Occipital lobe (tissue), 2 donors: ENCODE measurements around the gene CDC45. TPM values are rescaled to one million over a fixed set of nuclear protein-coding genes. Genes with fewer than 3 reads are reported as not detected.
A peak's percentile ranks its signal among the peaks of the same experiment; 100 is the strongest.

Experiments
- DNase-seq: peaks from one replicate; lab custom pipeline; 2025; lab: John Stamatoyannopoulos, UW
- total RNA-seq: library from RNA; depleted of rRNA; stranded (reverse); fragments of >200 nt; gene quantifications from one replicate; pipeline ENCODE4 v1.2.3, GENCODE V29; 2014

The CDC45 gene
- total RNA-seq, 1 donor from 2014 or later = 1.4 TPM

GRCh38 chr22:19448076-19448607 is 31.6 kb upstream of the CDC45 start:
- DNase-seq = peak; percentile 68

DNA sequence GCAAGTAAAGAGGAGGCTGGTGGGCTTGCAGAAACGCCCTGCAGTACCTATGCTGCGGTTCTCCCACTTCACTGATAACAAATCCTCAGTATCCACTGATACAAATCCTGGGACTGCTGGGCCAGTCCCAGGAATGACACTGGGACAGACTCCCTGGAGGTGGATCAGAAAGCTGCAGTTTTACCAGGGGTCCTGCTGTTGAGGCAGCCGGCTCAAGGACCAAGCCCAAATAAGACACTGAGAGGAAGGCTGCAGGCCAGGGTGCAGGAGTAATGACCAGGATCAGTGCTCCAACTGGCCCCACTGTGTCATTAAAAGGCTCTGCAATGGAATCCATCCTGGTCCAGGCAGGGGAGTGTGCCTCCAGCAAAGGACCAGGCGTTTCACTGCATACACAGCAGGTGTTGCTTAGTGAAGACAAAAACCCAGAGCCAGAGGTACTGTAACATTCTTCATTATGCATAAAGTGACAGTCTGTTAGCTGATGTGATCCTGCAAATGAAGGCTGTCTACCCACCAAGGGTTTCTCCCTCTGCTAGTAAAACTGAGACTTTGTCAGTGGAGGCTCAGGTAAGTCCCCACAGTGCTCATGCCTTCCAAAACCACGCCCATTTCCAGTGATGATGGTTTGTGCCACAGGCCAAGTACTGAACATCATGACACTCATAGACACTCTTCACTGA is 30.8 kb upstream of the CDC45 start:
- DNase-seq = no peak

DNA sequence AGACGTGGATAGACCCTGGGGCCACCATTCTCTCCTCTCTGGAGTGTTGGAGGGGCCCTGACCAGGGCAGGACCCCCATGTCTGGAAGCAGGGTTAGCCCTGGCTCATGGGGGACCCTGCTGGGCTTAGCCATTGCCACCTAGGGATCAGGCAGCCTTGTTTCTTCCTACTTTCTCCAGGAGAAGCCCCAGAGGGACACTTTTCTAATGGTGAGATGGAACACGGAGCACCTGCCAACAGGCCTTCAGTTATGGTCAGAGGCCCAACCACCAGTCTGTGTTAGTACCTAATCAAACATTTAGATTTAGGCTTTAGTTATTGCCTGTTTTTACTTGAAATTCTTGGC is 30.3 kb upstream of the CDC45 start:
- no peak for DNase-seq

- DNase-seq = no peak
Measured at GRCh38 chr22:19450363-19451175, 29.2 kb upstream of the CDC45 start.

- DNase-seq = no peak
Measured at GRCh38 chr22:19451570-19451969, 28.1 kb upstream of the CDC45 start.

- DNase-seq = no peak
Measured at GRCh38 chr22:19453718-19454117, 26.0 kb upstream of the CDC45 start.

- no peak for DNase-seq
Measured at GRCh38 chr22:19454156-19454555, 25.6 kb upstream of the CDC45 start.

DNA sequence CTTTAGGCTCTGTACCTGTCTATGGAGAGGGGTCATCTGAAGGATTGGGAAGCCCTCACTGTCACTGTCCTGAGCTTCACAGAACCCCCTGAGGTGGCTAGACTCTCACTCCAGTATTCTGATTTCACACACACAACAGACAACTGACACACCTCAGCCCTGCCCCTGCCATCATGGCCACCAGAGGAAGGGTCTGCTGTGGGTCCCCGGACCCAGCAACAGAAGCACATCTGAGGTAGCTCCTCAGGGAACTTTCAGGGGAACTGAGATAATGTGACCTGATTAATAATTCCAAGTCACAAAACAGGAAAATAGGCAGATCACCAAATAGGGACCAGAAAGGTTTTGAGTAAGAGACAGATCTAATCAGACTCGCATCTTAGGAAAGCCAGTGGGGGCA is 24.7 kb upstream of the CDC45 start:
- no peak for DNase-seq

- DNase-seq = no peak
Measured at GRCh38 chr22:19455585-19456370, 23.9 kb upstream of the CDC45 start.

DNA sequence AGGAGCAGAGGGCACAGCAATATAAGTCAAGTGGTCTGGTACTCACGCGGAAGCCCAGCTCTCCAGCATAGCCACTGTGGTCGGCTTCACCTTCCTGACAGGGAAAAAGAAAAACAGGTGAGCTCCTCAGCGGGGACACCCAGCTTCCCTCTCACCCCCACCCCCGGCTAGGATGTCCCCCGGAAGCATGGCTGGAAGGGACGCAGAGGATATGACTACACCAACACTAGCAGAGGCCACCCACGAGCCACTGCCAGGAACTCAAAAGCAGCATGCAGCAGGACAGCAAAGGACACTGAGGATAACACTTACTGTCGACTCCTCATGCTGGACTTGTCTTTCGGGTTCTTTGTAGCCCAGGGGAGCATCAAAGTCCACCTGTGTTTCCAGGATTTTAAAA is 23.2 kb upstream of the CDC45 start:
- no peak for DNase-seq

DNA sequence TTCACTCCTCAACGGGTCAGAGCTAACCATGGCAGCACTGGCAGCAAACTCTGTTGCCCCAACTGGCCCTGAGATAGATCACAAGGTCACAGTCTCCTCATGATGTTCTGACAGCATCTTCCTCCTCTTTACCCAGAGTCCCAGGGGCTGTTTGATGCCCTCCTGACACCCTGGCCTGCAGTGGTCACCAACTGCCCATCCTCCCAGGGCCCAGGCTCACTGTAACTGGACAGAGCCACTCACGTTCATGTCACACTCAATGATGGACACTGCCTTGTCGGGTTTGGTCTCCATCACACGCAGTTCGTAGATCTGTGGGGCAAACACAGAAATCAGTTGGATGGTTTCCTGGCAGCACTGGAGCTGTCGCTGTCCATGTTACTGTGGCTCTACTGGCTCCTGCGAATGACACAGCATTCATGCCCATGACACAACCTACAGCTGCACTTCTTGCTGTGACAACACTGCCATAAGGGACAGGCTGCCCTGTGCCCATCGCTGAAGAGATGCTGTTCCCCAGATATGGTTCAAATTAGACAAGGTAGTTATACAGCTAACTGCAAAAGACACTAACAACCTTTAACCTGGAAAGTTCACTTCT is 21.8 kb upstream of the CDC45 start:
- no peak for DNase-seq

- no peak for DNase-seq
Measured at GRCh38 chr22:19460036-19460435, 19.7 kb upstream of the CDC45 start.

- DNase-seq = no peak
Measured at GRCh38 chr22:19461506-19461905, 18.2 kb upstream of the CDC45 start.

DNA sequence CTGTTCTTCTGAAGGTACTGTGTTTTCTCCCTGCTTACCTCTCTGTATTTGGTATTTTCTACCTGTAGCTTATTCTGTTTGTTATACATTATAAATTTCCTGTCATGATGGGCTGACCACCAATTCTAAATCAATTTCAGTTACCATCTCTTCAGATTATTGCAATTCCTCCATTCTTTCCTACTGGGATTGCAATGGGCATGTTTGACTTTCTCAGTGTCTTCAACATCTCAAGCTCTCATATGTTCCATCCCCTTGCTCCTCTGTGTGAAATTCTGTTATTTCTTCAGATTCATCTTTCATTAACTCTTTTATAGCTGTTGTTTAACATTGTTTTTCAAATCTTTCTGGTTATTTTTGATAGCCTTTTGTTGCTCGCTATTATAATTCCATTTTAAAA is 16.7 kb upstream of the CDC45 start:
- DNase-seq = no peak

GRCh38 chr22:19463491-19464469 is 15.9 kb upstream of the CDC45 start:
- no peak for DNase-seq

DNA sequence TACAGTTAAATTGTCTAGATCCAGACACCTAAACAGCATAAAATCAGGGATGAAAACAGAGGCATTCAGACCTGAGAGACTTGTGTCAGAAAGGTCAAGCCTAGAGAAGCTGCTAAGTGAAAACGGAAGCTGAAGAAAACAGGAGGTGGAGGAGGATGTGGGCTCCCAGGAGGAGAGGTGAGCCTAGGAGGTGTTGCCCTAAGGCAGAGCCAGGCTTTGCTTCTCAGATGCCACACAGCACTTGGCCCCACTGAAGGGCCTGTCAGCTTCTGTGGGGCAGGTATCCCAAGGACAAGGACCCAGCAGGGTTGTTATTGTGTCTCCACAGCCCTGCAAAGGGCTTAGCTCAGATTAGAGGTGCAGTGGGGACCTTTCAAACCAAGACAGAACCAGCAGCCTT is 15.2 kb upstream of the CDC45 start:
- no peak for DNase-seq

DNA sequence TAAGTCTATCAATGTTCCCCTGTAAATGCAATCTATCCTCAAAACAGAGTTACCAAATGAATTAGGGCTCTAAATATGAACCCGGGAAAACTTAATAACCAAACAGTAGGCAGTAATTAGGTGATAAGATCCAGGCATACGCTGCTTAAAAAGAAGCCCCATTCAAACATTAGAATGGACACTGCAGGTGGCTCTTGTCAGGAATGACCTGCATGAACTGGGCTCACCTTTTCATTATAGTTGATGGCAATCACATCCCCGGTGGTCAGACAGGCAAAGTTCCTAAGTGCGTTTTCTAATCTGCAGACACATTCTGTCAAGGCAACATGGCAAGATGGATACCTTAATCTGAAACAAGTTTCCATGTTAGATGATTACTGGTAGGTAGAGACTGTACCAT is 14.7 kb upstream of the CDC45 start:
- no peak for DNase-seq

DNA sequence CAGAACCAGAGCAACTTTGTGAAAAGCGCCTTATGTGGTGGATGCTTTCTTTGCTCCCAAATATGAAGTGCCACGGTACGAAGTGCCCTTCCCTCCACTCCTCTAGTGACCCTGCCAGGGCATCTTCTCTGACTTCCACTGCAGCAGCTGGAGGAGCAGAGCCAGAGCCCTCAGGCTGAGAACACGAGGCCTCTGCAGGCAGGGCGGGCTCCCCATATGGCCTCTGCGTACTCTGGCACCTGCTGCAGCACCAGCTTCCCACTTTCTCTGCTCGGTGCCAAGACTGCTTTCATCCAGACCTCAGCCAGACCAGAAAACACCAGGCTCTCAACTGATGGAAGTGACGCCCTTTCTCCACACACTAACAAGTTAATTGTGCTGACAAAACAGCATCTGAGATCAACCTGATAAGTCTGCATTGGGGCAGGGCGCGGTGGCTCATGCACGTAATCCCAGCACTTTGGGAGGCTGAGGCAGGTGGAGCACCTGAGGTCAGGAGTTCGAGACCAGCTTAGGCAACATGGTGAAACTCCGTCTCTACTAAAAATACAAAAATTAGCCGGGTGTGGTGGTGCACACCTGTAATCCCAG is 13.5 kb upstream of the CDC45 start:
- DNase-seq = no peak

DNA sequence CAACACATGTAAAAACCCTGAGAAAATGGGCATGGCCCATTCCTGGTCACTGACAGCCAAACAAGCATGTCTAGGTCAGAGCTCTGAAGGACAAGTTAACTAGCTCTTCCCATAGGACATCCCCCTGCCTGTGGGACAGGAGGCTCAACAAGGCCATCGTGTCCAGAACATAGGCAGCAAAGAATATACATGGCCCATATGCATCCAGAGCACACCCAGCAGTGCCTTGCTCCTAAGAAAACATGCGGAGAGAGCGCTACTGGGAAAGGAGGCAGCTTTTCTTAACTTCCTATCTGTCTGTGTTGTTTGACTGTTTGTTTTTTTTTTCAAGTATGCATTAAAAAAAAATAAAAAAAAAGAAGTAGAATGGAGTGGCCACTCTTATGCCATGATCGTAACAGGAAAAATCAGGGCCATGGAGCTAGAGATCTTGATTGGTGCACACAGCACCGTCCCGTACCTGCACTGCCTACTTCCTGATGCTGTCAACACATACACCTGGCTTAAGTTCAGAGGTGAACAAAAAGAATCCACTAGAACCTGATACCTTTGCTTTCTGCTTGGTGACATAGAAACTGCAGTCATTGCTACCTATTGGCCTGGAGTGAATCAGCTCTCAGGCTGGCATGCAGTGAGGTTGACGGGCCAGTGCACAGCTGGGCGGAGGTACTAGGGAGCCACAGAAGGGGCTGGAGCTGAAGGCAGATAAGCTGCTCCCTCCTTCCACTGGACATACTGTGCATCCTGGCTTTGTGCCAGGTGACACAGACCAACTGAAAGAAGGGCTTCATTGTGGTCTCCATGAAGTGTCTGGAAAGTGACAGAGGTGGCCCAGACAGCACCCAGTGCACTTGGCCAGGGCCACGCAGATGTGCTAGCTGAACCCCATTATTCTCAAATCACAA is 12.6 kb upstream of the CDC45 start:
- DNase-seq = no peak
